Measurements from ENCODE around the gene BLOC1S1. TPM values are rescaled to one million over a fixed set of nuclear protein-coding genes. Genes with fewer than 3 reads are reported as not detected.

BLOC1S1 gene
- total and polyA plus RNA-seq, 9 of the 15 experiments (the other 6 are each of a cell fraction or from before 2014, with no cell fraction given) = 75.2 to 161 (median 98.8) TPM

- TF ChIP-seq, protein P1, sequence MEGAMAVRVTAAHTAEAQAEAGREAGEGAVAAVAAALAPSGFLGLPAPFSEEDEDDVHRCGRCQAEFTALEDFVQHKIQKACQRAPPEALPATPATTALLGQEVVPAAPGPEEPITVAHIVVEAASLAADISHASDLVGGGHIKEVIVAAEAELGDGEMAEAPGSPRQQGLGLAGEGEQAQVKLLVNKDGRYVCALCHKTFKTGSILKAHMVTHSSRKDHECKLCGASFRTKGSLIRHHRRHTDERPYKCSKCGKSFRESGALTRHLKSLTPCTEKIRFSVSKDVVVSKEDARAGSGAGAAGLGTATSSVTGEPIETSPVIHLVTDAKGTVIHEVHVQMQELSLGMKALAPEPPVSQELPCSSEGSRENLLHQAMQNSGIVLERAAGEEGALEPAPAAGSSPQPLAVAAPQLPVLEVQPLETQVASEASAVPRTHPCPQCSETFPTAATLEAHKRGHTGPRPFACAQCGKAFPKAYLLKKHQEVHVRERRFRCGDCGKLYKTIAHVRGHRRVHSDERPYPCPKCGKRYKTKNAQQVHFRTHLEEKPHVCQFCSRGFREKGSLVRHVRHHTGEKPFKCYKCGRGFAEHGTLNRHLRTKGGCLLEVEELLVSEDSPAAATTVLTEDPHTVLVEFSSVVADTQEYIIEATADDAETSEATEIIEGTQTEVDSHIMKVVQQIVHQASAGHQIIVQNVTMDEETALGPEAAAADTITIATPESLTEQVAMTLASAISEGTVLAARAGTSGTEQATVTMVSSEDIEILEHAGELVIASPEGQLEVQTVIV (CRISPR knock-in tag; IDR thresholded peaks at IDR 0.05; ENCODE audit: borderline replicate concordance) = no peak
- no peak for TF ChIP-seq LARP7 (IDR thresholded peaks at IDR 0.05)
- TF ChIP-seq, protein P2, sequence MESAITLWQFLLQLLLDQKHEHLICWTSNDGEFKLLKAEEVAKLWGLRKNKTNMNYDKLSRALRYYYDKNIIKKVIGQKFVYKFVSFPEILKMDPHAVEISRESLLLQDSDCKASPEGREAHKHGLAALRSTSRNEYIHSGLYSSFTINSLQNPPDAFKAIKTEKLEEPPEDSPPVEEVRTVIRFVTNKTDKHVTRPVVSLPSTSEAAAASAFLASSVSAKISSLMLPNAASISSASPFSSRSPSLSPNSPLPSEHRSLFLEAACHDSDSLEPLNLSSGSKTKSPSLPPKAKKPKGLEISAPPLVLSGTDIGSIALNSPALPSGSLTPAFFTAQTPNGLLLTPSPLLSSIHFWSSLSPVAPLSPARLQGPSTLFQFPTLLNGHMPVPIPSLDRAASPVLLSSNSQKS (CRISPR knock-in tag; IDR thresholded peaks at IDR 0.05) = no peak
- TF ChIP-seq, protein P3, sequence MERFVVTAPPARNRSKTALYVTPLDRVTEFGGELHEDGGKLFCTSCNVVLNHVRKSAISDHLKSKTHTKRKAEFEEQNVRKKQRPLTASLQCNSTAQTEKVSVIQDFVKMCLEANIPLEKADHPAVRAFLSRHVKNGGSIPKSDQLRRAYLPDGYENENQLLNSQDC (CRISPR knock-in tag; IDR thresholded peaks at IDR 0.05) = no peak
- TF ChIP-seq, protein P4, sequence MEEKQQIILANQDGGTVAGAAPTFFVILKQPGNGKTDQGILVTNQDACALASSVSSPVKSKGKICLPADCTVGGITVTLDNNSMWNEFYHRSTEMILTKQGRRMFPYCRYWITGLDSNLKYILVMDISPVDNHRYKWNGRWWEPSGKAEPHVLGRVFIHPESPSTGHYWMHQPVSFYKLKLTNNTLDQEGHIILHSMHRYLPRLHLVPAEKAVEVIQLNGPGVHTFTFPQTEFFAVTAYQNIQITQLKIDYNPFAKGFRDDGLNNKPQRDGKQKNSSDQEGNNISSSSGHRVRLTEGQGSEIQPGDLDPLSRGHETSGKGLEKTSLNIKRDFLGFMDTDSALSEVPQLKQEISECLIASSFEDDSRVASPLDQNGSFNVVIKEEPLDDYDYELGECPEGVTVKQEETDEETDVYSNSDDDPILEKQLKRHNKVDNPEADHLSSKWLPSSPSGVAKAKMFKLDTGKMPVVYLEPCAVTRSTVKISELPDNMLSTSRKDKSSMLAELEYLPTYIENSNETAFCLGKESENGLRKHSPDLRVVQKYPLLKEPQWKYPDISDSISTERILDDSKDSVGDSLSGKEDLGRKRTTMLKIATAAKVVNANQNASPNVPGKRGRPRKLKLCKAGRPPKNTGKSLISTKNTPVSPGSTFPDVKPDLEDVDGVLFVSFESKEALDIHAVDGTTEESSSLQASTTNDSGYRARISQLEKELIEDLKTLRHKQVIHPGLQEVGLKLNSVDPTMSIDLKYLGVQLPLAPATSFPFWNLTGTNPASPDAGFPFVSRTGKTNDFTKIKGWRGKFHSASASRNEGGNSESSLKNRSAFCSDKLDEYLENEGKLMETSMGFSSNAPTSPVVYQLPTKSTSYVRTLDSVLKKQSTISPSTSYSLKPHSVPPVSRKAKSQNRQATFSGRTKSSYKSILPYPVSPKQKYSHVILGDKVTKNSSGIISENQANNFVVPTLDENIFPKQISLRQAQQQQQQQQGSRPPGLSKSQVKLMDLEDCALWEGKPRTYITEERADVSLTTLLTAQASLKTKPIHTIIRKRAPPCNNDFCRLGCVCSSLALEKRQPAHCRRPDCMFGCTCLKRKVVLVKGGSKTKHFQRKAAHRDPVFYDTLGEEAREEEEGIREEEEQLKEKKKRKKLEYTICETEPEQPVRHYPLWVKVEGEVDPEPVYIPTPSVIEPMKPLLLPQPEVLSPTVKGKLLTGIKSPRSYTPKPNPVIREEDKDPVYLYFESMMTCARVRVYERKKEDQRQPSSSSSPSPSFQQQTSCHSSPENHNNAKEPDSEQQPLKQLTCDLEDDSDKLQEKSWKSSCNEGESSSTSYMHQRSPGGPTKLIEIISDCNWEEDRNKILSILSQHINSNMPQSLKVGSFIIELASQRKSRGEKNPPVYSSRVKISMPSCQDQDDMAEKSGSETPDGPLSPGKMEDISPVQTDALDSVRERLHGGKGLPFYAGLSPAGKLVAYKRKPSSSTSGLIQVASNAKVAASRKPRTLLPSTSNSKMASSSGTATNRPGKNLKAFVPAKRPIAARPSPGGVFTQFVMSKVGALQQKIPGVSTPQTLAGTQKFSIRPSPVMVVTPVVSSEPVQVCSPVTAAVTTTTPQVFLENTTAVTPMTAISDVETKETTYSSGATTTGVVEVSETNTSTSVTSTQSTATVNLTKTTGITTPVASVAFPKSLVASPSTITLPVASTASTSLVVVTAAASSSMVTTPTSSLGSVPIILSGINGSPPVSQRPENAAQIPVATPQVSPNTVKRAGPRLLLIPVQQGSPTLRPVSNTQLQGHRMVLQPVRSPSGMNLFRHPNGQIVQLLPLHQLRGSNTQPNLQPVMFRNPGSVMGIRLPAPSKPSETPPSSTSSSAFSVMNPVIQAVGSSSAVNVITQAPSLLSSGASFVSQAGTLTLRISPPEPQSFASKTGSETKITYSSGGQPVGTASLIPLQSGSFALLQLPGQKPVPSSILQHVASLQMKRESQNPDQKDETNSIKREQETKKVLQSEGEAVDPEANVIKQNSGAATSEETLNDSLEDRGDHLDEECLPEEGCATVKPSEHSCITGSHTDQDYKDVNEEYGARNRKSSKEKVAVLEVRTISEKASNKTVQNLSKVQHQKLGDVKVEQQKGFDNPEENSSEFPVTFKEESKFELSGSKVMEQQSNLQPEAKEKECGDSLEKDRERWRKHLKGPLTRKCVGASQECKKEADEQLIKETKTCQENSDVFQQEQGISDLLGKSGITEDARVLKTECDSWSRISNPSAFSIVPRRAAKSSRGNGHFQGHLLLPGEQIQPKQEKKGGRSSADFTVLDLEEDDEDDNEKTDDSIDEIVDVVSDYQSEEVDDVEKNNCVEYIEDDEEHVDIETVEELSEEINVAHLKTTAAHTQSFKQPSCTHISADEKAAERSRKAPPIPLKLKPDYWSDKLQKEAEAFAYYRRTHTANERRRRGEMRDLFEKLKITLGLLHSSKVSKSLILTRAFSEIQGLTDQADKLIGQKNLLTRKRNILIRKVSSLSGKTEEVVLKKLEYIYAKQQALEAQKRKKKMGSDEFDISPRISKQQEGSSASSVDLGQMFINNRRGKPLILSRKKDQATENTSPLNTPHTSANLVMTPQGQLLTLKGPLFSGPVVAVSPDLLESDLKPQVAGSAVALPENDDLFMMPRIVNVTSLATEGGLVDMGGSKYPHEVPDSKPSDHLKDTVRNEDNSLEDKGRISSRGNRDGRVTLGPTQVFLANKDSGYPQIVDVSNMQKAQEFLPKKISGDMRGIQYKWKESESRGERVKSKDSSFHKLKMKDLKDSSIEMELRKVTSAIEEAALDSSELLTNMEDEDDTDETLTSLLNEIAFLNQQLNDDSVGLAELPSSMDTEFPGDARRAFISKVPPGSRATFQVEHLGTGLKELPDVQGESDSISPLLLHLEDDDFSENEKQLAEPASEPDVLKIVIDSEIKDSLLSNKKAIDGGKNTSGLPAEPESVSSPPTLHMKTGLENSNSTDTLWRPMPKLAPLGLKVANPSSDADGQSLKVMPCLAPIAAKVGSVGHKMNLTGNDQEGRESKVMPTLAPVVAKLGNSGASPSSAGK (IDR thresholded peaks at IDR 0.05) = peak; percentile 90
- TF ChIP-seq HCFC1 (IDR thresholded peaks at IDR 0.05; ENCODE audit: low read depth, low read length) = peak; percentile 73
- peak; percentile 55 for TF ChIP-seq TAF7 (tag; IDR thresholded peaks at IDR 0.05)
- no peak for TF ChIP-seq HMG20A (CRISPR knock-in tag; conservative IDR thresholded peaks at IDR 0.05)
- TF ChIP-seq MXD1 (CRISPR knock-in tag; IDR thresholded peaks at IDR 0.05; ENCODE audit: borderline replicate concordance, poor library complexity, severe bottlenecking) = no peak
- TF ChIP-seq ZNF232 (CRISPR knock-in tag; IDR thresholded peaks at IDR 0.05) = no peak
- peak; percentile 98 for TF ChIP-seq BHLHE40 (IDR thresholded peaks at IDR 0.05; ENCODE audit: low read length)
These were observed at the start of gene BLOC1S1 (continued) for GRCh38 chr12:55715833-55716581.
